Eye (tissue), 1 donor: ENCODE data around the gene GCK.

Source experiments
- DNase-seq: peaks from one replicate; pipeline ENCODE4 v3.0.0-alpha.2; 2015

GCK gene

GRCh38 chr7:44189286-44189992, at the start of gene GCK:
Gene GCK, minus strand, starts transcription at chr7:44189439. Its CDS starts 486 bp downstream, at chr7:44188953.
- peak; percentile 80 for DNase-seq

GRCh38 chr7:44238116-44238695, 49.0 kb upstream of the GCK start:
- DNase-seq: no peak

- no peak for DNase-seq
Observed at GRCh38 chr7:44237696-44238095, 48.5 kb upstream of the GCK start.

GRCh38 chr7:44236333-44236728, 47.1 kb upstream of the GCK start:
- DNase-seq: no peak

GRCh38 chr7:44235582-44236332, 46.5 kb upstream of the GCK start:
- DNase-seq: no peak

GRCh38 chr7:44235066-44235465, 45.8 kb upstream of the GCK start:
- no peak for DNase-seq

GRCh38 chr7:44232901-44233715, 43.9 kb upstream of the GCK start:
- no peak for DNase-seq

GRCh38 chr7:44232396-44232795, 43.2 kb upstream of the GCK start:
- DNase-seq: no peak

- no peak for DNase-seq
Observed at GRCh38 chr7:44231088-44231487, 41.8 kb upstream of the GCK start.

GRCh38 chr7:44230286-44230685, 41.0 kb upstream of the GCK start:
- no peak for DNase-seq

GRCh38 chr7:44229546-44230105, 40.4 kb upstream of the GCK start:
- DNase-seq: no peak

- DNase-seq: no peak
Observed at GRCh38 chr7:44228571-44229350, 39.5 kb upstream of the GCK start.

- DNase-seq: no peak
Observed at GRCh38 chr7:44227911-44228310, 38.7 kb upstream of the GCK start.

GRCh38 chr7:44226396-44226753, 37.1 kb upstream of the GCK start:
- DNase-seq: no peak

- no peak for DNase-seq
Observed at GRCh38 chr7:44225566-44226395, 36.5 kb upstream of the GCK start.

GRCh38 chr7:44224974-44225565, 35.8 kb upstream of the GCK start:
- DNase-seq: no peak

- DNase-seq: peak; percentile 61
Observed at GRCh38 chr7:44224080-44224973, 35.1 kb upstream of the GCK start.

- DNase-seq: peak; percentile 91
Observed at GRCh38 chr7:44223362-44224079, 34.3 kb upstream of the GCK start.

- no peak for DNase-seq
Observed at GRCh38 chr7:44222776-44223261, 33.6 kb upstream of the GCK start.
